Trophoblast cell (in vitro differentiated cells and primary cell): ENCODE results near the gene HK2.

ENCODE experiments used
- DNase-seq, 2 donors: peaks; one replicate each; pipeline ENCODE4 v3.0.0-alpha.2; 2016
- H2AFZ ChIP-seq: 2 replicates; pipeline ENCODE4 v1.6.1; 2013; ENCODE audit warnings: low read length, moderate library complexity, mild to moderate bottlenecking; ENCODE audit not compliant: insufficient read depth, poor library complexity
- H2AK5ac ChIP-seq: 2 replicates; pipeline ENCODE4 v1.6.1; 2013; ENCODE audit warnings: mild to moderate bottlenecking, low read length
- H2BK120ac ChIP-seq: 2 replicates; pipeline ENCODE4 v1.6.1; 2013; ENCODE audit warnings: low read length, mild to moderate bottlenecking, moderate library complexity; ENCODE audit not compliant: insufficient read depth, poor library complexity
- H2BK12ac ChIP-seq: 2 replicates; pipeline ENCODE4 v1.6.1; 2013; ENCODE audit warnings: mild to moderate bottlenecking, low read length, moderate library complexity
- H2BK5ac ChIP-seq: 2 replicates; pipeline ENCODE4 v1.6.1; 2013; ENCODE audit warnings: low read length, low read depth, moderate library complexity, mild to moderate bottlenecking; ENCODE audit not compliant: poor library complexity
- H3K14ac ChIP-seq: 2 replicates; pipeline ENCODE4 v1.6.1; 2013; ENCODE audit warnings: mild to moderate bottlenecking, low read length
- H3K18ac ChIP-seq: 2 replicates; pipeline ENCODE4 v1.6.1; 2013; ENCODE audit warnings: mild to moderate bottlenecking, low read length
- H3K23ac ChIP-seq: 2 replicates; pipeline ENCODE4 v1.6.1; 2013; ENCODE audit warnings: low read length
- H3K27ac ChIP-seq: 2 replicates; pipeline ENCODE4 v1.5.1; 2013; ENCODE audit warnings: low read depth, mild to moderate bottlenecking, inconsistent platforms, low read length, moderate library complexity
- H3K27me3 ChIP-seq: 2 replicates; pipeline ENCODE4 v1.6.1; 2013; ENCODE audit warnings: inconsistent platforms, mild to moderate bottlenecking, low read length, moderate library complexity; ENCODE audit not compliant: insufficient read depth
- H3K36me3 ChIP-seq, 2 experiments: 1 replicate in 1 of 2; 2 replicates in 1 of 2; pipeline ENCODE4 v1.6.1; 2013; ENCODE audit warnings: low read length in 2 of 2, mild to moderate bottlenecking in 2 of 2, moderate library complexity in 1 of 2; ENCODE audit not compliant: insufficient read depth in 2 of 2, control insufficient read depth in 1 of 2
- H3K4ac ChIP-seq: 2 replicates; pipeline ENCODE4 v1.6.1; 2013; ENCODE audit warnings: low read depth, mild to moderate bottlenecking, low read length, moderate library complexity
- H3K4me1 ChIP-seq, 2 experiments: 1 replicate in 1 of 2; 2 replicates in 1 of 2; pipeline ENCODE4 v1.6.1; 2013; ENCODE audit warnings: low read length in 2 of 2, mild to moderate bottlenecking in 2 of 2, moderate library complexity in 1 of 2; ENCODE audit not compliant: insufficient read depth in 2 of 2, control insufficient read depth in 1 of 2
- H3K4me2 ChIP-seq: 2 replicates; pipeline ENCODE4 v1.6.1; 2013; ENCODE audit warnings: inconsistent platforms, mild to moderate bottlenecking, low read length, moderate library complexity
- H3K4me3 ChIP-seq: 2 replicates; pipeline ENCODE4 v1.5.1; 2013; ENCODE audit warnings: mild to moderate bottlenecking, low read depth, low read length, inconsistent platforms
- H3K79me1 ChIP-seq: one replicate; pipeline ENCODE4 v1.6.1; 2013; ENCODE audit warnings: low read length
- H3K79me2 ChIP-seq: 2 replicates; pipeline ENCODE4 v1.6.1; 2013; ENCODE audit warnings: low read length, mild to moderate bottlenecking; ENCODE audit not compliant: control insufficient read depth, insufficient read depth, poor library complexity
- H3K9ac ChIP-seq: 2 replicates; pipeline ENCODE4 v1.6.1; 2013; ENCODE audit warnings: mild to moderate bottlenecking, low read length
- H3K9me3 ChIP-seq: 2 replicates; pipeline ENCODE4 v1.6.1; 2013; ENCODE audit warnings: low read depth, mild to moderate bottlenecking, control low read depth, inconsistent platforms, low read length; ENCODE audit not compliant: insufficient read depth
- H4K12ac ChIP-seq: 2 replicates; pipeline ENCODE4 v1.6.1; 2013; ENCODE audit warnings: low read depth, mild to moderate bottlenecking, low read length, moderate library complexity
- H4K8ac ChIP-seq: 2 replicates; pipeline ENCODE4 v1.6.1; 2013; ENCODE audit warnings: low read depth, mild to moderate bottlenecking, low read length, moderate library complexity
- H4K91ac ChIP-seq: one replicate; pipeline ENCODE4 v1.6.1; 2013; ENCODE audit warnings: low read depth, mild to moderate bottlenecking, low read length, moderate library complexity
- WGBS: extraction: QIAGEN DNeasy Blood & Tissue Kit; methylation state at CpG from one replicate; pipeline ENCODE4 v1.1.7; 2013; ENCODE audit warnings: missing lambda C conversion rate; ENCODE audit not compliant: insufficient read length, insufficient coverage; ENCODE audit errors: extremely low coverage; 5-methylcytosine and 5-hydroxymethylcytosine counted together

Gene HK2

GRCh38 chr2:74843899-74844298, 10.0 kb downstream of the HK2 start:
- H3K9me3 ChIP-seq = no peaks in the 10 kb centered on the region
- H3K18ac ChIP-seq = no peak overlapping the region
- no peaks in the 10 kb centered on the region for H3K27me3 ChIP-seq
- H3K79me1 ChIP-seq = peaks cover 17% of the 10 kb centered on the region
- H3K4me2 ChIP-seq = no peak overlapping the region
- H2BK5ac ChIP-seq = peak overlapping the region; percentile 39
- no peak overlapping the region for H4K12ac ChIP-seq
- peak overlapping the region; percentile 39 for H4K91ac ChIP-seq
- H3K9ac ChIP-seq = no peak overlapping the region
- H4K8ac ChIP-seq = no peak overlapping the region
- no peak overlapping the region for H3K4ac ChIP-seq
- no peak overlapping the region for H2AFZ ChIP-seq
- no peak overlapping the region for H3K4me3 ChIP-seq
- no peaks in the 10 kb centered on the region for H3K36me3 ChIP-seq
- H3K27ac ChIP-seq = peak overlapping the region; percentile 73
- DNase-seq = peak; percentile 36 to 53
- H2BK12ac ChIP-seq = no peak overlapping the region
- no peak overlapping the region for H2AK5ac ChIP-seq
- no peak overlapping the region for H3K14ac ChIP-seq
- no peak overlapping the region for H3K23ac ChIP-seq
- H3K79me2 ChIP-seq = peaks cover 11% of the 10 kb centered on the region
- peak overlapping the region; percentile 27 for H2BK120ac ChIP-seq
- H3K4me1 ChIP-seq = peaks cover 30 to 34% of the 10 kb centered on the region in 2 experiments

- no peaks in the 10 kb centered on the region for H3K36me3 ChIP-seq
- DNase-seq = no peak
- no peaks in the 10 kb centered on the region for H3K27me3 ChIP-seq
- H4K8ac ChIP-seq = peak overlapping the region; percentile 31
- H4K91ac ChIP-seq = peak overlapping the region; percentile 84
- H3K14ac ChIP-seq = peak overlapping the region; percentile 41
- no peak overlapping the region for H3K4me2 ChIP-seq
- H2BK5ac ChIP-seq = peak overlapping the region; percentile 44
- H3K18ac ChIP-seq = peak overlapping the region; percentile 58
- H3K4me1 ChIP-seq = peaks cover 38 to 40% of the 10 kb centered on the region in 2 experiments
- no CpG with 5 or more reads among the region's 4 CpGs for WGBS
- peak overlapping the region; percentile 80 for H2BK12ac ChIP-seq
- H3K27ac ChIP-seq = peak overlapping the region; percentile 73
- H3K79me1 ChIP-seq = peaks cover 18% of the 10 kb centered on the region
- no peak overlapping the region for H3K9ac ChIP-seq
- H2BK120ac ChIP-seq = peak overlapping the region; percentile 74
- H3K4me3 ChIP-seq = no peak overlapping the region
- peak overlapping the region; percentile 49 for H2AK5ac ChIP-seq
- no peak overlapping the region for H4K12ac ChIP-seq
- H3K79me2 ChIP-seq = peaks cover 11% of the 10 kb centered on the region
- H3K23ac ChIP-seq = no peak overlapping the region
- H2AFZ ChIP-seq = no peak overlapping the region
- H3K4ac ChIP-seq = peak overlapping the region; percentile 90
- no peaks in the 10 kb centered on the region for H3K9me3 ChIP-seq
Measured at GRCh38 chr2:74844752-74845151, 10.8 kb downstream of the HK2 start.

GRCh38 chr2:74845217-74845751, 11.4 kb downstream of the HK2 start:
- peak overlapping the region; percentile 44 for H2BK120ac ChIP-seq
- H2AK5ac ChIP-seq = peak overlapping the region; percentile 41
- H3K18ac ChIP-seq = peak overlapping the region; percentile 61
- peak overlapping the region; percentile 41 for H3K27ac ChIP-seq
- no peak overlapping the region for H3K23ac ChIP-seq
- peak; percentile 94 to 96 for DNase-seq
- H2BK5ac ChIP-seq = peak overlapping the region; percentile 60
- H2AFZ ChIP-seq = no peak overlapping the region
- WGBS = no CpG with 5 or more reads among the region's 8 CpGs
- H3K4me2 ChIP-seq = peak overlapping the region; percentile 57
- H4K12ac ChIP-seq = no peak overlapping the region
- peak overlapping the region; percentile 50 for H4K91ac ChIP-seq
- H2BK12ac ChIP-seq = peak overlapping the region; percentile 70
- H3K9ac ChIP-seq = no peak overlapping the region
- H3K4me1 ChIP-seq = peaks cover 41 to 42% of the 10 kb centered on the region in 2 experiments
- H3K4ac ChIP-seq = peak overlapping the region; percentile 35
- H3K27me3 ChIP-seq = no peaks in the 10 kb centered on the region
- peak overlapping the region; percentile 40 for H4K8ac ChIP-seq
- H3K36me3 ChIP-seq = no peaks in the 10 kb centered on the region
- H3K79me1 ChIP-seq = peaks cover 19% of the 10 kb centered on the region
- peaks cover 11% of the 10 kb centered on the region for H3K79me2 ChIP-seq
- no peaks in the 10 kb centered on the region for H3K9me3 ChIP-seq
- no peak overlapping the region for H3K4me3 ChIP-seq
- no peak overlapping the region for H3K14ac ChIP-seq

- Histone ChIP-seq H2BK12ac (peak overlapping the region; percentile 68), H3K79me1 (peaks cover 25% of the 10 kb centered on the region), H3K14ac (no peak overlapping the region), H3K4me2 (peak overlapping the region; percentile 57), H3K27ac (peak overlapping the region; percentile 41), H2AFZ (no peak overlapping the region), H4K91ac (peak overlapping the region; percentile 45), H4K12ac (no peak overlapping the region), H2BK5ac (peak overlapping the region; percentile 60), H3K36me3 (no peaks in the 10 kb centered on the region), H2BK120ac (peak overlapping the region; percentile 43), H3K23ac (no peak overlapping the region), H3K79me2 (peaks cover 14% of the 10 kb centered on the region), H3K4me1 (peaks cover 48 to 49% of the 10 kb centered on the region in 2 experiments), H4K8ac (no peak overlapping the region), H2AK5ac (no peak overlapping the region), H3K4me3 (no peak overlapping the region), H3K18ac (no peak overlapping the region), H3K9me3 (no peaks in the 10 kb centered on the region), H3K27me3 (no peaks in the 10 kb centered on the region), H3K9ac (no peak overlapping the region), H3K4ac (peak overlapping the region; percentile 17)
- no peak for DNase-seq
- no CpG with 5 or more reads among the region's 2 CpGs for WGBS
Measured at GRCh38 chr2:74845991-74846390, 12.1 kb downstream of the HK2 start.
